HG03342 (cell line): ENCODE results near the gene SAMD5.

Experiments
- ATAC-seq: cut with Tn5 transposase; IDR thresholded peaks from one replicate; pipeline ENCODE4 v1.9.1; 2021; ENCODE audit warnings: mild to moderate bottlenecking, moderate library complexity; ENCODE audit not compliant: unreplicated experiment

The SAMD5 gene

DNA sequence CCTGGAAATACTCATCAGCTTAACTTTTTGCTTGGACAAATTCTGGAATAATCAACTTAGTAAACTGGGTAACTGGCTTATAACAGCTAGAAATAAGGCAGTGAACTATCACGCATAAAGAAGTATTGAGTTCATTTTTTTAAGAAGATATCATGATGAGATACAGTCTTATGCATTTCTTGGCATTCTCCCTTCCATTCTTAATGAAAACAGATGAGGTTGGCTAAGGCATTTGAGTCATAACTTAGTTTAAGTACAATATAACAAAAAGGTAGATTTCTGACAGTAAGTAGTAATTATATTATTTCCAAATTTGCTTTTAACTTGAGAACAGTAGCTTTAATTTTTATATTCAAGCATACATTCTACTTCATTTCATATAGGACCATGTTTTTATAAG lies 56.1 kb downstream of the SAMD5 start:
- no peak for ATAC-seq

DNA sequence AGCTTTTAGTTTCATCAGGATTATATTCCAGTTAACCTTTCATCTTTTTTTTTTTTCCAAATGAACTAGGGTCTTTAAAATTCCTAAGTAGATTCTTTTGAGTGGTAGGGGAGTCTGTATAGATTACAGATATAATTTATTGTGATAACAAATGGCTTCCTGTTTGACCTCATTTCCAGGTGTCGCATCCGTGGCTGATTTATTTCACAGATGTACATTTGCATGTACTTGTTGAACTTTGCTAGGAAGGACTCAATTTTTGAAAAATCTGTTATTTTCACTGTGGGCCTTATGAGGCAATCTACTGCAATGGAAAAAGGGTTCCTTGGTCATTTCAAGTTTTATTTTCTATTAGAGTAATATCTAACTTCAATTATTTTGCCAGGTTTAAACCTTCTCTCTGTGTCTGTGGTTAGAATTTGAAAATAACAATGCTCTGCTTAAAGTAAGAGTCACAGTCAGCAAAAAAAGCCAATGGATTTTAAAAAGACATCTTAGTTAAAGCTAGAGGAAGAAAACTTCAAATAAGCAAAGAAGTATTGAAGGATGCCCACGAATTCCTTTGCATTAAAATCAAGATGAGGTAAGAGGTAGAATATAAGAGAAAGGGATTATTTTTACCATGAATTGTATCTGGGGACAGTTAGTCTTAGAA lies 57.9 kb downstream of the SAMD5 start:
- no peak for ATAC-seq

DNA sequence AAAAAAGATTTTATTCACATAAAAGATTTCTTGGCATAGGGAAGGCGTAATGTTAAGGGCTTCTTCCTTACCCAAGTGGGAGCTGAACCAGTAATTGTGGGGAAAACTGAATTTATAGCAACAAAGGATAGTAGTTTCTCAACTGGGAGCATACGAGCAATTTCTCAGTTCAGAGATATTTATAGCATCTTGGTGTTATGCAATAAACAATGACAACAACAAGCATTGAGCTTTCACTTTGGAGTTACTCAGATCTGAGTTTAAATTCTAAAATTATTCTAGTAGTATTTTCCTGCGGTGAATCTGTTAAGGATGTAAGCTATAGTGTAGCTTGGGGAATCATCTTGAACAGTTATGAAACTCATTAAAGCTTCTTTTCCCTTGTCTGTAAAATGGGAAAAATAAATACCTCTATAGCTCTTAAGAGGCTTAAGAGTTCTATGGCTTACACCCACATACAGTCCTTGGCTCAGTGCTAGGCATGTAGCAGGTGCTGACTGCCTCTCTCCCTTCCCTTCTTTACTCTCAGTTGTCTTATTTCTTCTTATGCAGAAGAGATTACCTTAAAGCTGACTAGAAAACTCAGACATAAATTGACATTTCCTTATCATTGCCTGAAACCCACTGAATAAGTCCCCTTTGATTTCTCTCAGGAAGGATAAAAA lies 58.8 kb downstream of the SAMD5 start:
- no peak for ATAC-seq

DNA sequence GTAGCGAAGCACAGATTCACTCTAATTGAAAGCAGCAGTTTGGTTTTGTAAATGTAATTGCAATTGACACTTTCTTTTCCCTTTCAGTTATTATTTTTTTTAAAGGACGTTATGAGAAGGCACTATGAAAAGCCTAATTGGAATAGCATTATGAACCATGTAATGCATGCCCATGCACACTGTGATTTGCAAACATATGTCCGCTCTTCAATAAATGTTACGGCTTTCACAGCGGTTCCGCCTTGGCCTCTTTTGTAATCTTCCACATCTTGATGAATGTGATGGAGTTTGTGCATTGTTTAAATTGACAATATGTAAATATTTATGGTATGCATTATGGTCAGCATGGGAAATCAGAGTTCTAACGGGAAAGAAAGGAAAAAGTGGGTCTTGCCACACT lies 61.3 kb downstream of the SAMD5 start:
- ATAC-seq: no peak

DNA sequence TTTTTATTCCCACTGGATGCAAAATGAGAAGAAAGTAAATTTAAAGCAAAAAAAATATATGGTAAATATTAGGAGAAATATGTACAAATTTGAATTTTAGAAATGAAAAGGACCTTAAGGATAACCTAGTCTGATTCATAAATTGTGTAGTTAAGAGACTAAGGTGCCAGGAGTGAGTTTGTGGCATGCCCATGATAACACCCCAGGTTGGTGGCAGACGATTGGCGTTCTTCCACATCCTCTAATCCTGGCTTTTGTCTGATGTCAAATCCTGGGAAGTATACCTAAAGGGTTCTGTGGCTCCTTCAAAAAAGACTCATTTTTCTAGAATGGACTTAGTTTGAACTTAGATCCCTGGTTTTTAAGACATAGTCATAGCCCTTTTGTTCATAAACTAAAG lies 62.2 kb downstream of the SAMD5 start:
- ATAC-seq: no peak

DNA sequence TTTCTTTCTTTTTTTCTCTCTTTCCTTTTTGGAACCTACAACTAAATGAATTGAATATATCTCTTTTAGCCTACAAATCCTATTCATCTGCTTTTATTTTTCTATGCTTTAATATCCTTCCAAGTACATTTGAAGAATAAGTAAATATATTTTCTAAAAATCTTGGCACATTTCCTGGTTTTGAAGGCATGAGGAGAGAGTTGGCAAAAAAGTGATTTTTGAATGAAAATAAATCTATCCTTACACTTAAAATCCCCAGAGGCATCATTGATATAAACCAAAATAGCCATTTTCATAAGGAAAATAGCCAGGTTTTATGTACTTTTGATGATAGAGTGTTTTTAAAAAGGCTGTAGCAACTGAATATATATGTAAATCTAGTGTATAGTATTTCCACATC lies 69.0 kb downstream of the SAMD5 start:
- ATAC-seq: no peak

DNA sequence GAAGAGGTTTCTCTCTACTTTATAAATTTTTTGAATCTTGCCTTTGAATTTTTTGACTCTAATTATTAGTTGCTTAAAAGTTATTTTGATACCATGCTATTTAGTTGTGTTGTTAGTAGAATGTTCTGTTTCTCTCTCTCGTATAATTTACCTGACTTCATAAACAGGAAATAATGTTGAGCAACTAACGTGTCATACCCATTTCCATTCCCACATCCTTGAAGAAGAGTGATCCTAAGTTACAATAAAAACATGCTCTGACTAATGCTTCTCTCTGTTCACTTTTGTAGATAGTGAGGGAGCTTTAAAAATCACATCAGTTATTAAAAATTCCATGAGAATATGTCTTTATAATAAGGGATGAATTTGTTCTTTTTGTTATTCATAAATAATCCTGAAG lies 69.7 kb downstream of the SAMD5 start:
- no peak for ATAC-seq

DNA sequence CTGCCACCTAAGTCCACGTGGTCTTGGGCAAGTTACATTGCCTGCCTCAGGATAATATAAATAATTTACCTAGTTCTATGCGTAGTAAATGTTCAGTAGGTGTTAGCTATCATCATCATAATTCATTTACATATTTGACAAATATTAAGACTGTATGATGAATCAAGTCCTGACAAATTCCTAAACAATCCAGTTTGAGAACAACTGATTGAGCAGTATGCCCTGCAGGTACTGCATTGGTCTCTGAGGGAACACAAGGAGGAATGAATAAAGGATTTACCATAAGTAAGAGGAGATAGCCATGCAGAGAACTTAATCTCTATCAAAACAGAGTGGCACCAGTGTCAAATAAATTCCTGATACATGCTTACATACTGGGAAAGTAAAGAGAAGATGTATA lies 70.4 kb downstream of the SAMD5 start:
- ATAC-seq: no peak

DNA sequence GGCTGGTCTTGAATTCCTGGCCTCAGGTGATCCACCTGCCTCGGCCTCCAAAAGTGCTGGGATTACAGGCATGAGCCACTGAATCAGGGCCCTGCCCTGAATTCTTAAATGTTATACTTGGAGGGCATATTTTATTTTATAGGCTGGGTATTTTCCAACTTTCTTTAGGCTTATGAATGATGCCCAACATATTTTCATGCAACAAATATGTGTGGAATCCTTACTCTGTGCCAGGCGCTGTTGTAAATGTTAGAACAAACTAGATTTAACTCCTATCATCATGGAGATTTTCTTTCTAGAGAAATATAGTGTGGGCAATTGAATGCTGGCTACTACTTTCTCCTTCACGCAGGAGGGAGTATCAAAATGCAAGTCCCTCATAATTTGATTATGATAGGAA lies 71.2 kb downstream of the SAMD5 start:
- no peak for ATAC-seq

DNA sequence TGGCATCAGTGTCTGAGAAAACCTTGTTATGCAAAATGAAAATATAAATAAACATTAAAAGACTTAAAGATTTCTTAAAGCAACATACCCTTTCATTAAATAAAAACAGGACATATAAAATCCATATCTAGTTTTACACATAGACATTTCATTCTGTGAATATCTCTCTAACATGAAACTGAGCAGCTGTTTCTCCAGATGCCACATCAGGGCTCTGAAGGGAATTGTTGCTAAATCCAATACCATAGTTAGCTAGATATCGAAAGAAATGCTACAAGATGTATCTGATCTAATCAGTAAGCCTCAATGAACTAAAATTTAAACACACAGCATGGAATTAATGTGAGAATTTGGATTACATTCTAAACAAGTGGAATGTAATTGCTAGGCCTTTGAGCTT lies 74.5 kb downstream of the SAMD5 start:
- ATAC-seq: no peak

DNA sequence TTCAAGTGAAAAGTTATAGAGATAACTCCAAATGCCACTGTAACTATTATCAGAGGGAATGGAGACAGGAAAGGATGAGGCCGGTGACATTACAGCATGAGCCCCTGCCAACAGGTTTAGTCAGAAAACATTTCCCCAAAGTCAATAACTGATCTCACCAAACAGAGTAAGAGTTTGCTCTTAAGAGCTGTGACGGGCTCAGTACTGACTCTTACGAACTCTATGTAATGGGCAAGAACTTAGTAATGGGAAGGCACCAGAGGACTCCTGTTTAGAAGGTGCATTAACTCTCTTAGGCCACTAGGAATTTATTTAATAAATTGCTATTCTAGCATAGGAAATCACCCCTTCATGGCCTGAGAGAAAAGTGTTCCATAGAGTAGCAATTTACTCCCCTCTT lies 76.8 kb downstream of the SAMD5 start:
- no peak for ATAC-seq

DNA sequence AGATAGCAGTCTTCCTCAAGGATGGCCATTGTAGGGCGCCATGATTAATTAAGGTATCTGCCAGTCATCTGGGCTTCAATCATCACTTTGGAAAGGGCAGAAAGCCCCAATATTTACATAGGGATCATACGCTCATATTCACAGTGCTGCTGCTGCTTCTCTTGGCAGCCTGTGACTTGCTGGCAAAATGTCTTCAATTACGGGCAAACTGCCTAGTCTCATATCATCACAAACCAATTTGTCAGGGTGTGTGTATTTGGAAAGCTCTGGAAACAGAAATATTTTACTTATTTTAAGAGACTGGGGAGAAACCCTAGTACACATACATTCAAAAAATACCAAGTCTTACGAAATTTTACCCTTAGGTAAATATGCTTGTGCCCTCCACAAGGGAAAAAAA lies 77.6 kb downstream of the SAMD5 start:
- no peak for ATAC-seq

DNA sequence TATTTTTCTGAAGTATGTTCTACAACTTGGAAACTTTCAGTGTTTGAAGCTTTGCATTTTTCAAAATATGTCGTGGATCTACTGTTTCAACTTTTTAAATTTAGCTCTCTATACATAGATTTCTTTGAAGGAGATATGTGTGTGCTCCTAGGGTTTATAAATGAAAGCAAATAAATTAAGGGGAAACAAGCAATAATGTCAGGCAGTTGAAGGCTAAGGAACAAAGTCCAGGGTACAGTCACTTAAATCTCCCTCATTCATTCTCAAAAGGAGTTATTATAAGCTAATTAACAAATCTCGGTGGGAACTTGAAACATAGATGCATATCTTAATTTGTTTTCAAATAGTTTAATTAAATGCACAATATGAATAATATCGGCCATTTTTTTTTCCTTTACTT lies 79.4 kb downstream of the SAMD5 start:
- no peak for ATAC-seq

DNA sequence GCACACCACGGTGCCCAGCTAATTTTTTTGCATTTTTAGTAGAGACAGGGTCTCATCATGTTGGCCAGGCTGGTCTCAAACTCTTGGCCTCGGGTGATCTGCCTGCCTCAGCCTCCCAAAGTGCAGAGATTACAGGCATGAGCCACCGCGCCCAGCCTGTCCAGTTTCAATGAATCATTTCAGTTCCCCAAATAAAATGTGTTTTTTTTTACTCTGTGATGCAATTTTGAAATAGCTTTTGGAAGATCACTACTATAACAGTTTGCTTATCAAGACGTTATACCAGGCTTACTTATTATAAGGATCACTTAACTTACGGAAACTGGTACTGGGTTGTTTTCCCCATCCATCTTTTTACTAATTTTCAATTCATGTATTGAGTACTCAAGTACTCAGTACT lies 80.0 kb downstream of the SAMD5 start:
- ATAC-seq: no peak

DNA sequence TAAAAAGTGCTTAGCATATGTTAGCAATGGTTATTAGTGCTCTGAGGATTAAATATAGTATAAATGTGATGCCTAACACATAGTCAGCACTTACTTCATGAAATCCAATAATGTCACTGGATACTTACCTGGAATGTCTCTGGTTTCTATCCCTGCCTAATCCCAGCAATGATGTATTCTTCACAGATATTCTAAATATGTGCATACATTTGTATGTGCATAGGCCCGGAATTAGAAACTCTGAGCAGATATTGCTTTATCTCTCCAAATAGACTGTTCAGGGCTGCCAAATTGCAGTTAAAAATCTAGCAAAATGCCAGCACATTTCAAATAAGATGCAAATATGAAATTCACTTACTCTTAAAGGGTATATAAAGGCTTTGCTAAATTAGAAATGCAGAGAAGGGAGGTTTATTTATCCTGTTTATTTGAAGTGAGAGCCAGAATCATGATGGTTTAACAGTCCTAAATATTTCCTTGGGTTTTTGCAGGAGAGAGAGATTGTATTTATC lies 81.3 kb downstream of the SAMD5 start:
- no peak for ATAC-seq

DNA sequence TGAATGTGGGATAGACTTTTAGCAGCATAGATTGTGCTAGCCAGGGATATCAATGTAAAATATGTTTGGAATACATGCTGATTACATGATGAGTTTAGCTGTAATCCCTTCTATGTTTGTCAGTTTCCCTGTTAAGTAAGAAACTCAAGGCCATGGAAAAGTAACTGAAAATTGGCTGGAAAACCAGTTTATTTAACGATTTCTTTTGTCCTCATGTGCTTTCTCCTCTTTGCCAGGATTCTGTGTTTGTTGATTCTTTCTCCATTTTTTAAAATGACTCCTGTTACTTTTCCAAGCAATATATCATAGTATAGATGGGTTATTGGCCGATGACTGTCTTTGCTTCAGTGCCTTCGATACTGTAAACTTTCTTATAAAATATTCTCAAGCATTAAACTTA lies 87.5 kb downstream of the SAMD5 start:
- no peak for ATAC-seq

DNA sequence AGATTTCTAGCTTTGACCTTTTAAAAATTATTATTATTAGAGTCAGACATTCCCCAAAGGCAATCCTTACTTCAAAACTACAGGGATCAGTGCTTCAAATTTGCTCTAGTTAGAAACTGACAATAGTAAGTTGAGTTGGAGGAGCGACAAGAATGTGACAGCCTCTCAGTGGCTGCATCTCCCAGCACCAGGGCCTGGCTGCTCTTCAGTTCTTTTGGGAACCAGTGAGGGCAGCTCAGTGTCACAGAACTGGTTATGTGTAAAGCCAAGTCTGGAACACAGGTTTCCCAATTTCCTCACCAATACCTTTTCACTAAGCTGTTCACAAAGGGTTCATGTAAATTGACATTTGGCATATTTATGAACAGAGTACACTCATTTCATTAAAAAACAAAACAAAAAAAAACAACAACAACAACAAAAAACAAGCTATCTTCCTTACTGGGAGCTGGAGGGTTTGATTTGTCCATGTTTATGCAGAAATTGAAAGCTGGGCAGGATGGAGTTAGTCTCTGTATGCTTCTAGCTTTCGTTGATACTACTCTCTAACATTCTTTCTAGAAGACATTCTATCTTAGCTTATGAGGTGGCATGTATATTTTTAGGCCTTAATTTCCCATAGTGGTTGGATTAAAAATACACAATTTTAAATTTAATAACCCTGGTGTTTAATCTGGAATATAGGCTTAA lies 95.0 kb downstream of the SAMD5 start:
- ATAC-seq: no peak

DNA sequence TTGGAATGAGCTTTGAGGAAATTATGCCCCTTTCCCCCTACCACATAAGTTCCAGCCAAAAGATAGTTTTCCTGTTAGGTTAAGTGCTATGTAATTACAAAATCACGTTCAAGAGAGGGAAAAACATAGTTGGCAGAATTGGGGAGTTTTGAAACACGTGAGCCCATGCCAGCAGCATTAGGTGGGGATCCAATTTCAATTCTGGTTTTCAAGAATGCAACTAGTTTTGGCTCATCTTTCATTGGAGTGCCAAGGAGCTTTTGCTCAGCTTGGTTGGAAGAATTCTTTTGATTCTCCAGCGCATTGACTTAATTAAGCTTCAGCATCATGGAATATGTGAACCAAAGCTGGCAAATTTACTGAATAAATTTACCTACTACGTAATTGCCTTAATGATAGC lies 95.9 kb downstream of the SAMD5 start:
- no peak for ATAC-seq

DNA sequence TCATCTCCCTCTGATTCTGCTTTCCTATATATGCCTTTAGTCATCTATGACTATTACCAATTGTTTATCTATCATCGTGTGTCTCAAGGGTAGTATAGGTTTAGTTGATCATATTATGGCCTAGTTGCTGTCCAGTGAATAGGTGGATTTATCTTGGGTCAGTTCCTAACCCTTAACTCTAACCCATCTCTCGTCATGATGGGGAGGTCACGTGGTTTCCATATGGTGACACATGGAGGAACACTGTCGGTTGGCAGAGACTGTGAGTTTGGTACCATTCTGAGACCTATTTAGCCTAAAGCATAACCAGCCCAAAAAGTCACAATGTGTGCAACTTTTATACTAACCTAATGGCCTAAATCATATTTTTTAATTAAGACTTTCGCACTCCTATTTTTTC lies 103.5 kb downstream of the SAMD5 start:
- no peak for ATAC-seq

DNA sequence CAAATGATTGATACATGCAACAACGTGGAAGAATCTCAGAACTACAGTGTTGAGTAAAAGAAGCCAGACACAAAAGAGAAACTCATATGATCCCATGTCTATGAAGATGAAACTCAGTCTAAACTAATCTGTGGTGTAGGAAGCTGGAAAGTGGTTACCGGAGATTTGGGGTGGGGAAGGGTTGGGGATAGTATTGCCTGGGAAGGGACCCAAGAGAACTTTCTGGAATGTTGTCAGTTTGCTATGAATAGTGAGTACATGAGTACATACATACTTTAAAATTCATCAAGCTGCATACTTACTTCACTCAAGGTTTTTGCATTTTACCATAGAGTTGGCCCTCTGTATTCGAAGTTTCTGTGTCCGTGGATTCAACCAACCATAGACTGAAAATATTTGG lies 106.0 kb downstream of the SAMD5 start:
- no peak for ATAC-seq

DNA sequence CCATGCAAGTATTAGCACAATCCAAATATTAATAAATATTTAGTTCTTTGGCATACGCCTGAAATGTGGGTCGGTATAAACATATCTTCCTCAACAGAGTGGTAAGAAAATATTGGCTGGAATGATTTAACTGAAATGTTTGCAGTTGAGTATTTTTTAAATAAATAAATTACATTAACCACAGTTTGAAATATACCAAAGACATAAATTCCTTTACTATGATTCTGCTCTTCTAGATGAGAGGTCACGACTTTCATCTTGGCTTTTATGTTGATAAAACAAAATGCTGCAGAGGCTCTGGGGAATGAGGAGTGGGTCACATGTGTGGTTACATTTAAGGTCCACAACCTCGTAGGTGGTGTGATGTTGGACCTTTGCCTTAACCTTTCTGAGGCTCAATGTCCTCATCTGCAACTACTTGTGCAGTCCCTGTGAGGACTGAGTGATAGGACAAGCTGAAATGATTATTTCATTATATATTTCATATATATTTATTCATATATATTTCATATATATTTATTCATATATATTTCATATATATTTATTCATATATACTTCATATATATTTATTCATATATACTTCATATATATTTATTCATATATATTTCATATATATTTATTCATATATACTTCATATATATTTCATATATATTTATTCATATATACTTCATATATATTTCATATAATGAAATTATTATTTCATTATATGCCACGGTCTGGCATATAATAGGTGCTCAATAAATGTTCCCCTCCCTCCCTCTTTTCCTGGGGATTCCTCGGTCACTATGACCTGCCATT lies 107.4 kb downstream of the SAMD5 start:
- no peak for ATAC-seq
